Breast epithelium (tissue), 4 donors: ENCODE data around the gene CACNA2D1. TPM values are rescaled to one million over a fixed set of nuclear protein-coding genes. Genes with fewer than 3 reads are reported as not detected.

Experiments
- DNase-seq, 2 donors: peaks; one replicate each; pipeline ENCODE4 v3.0.0-alpha.2; 2019; ENCODE audit warnings: low spot score in 2 of 2
- H3K27ac ChIP-seq, 2 donors: fragments of 200-600 bp; sonication (generic) in 1 of 2; one replicate each; pipeline ENCODE4 v1.5.1; 2016 to 2019; ENCODE audit warnings: mild to moderate bottlenecking in 1 of 2
- H3K27me3 ChIP-seq, 2 donors: fragments of 200-600 bp; sonication (generic) in 1 of 2; one replicate each; pipeline versions ENCODE4 v1.5.1 to v1.6.0; 2017 to 2019; ENCODE audit warnings: control low read depth in 1 of 2, mild to moderate bottlenecking in 1 of 2
- H3K36me3 ChIP-seq: fragments of 200-600 bp; one replicate; pipeline ENCODE4 v1.5.1; 2019
- H3K4me1 ChIP-seq, 2 donors: fragments of 200-600 bp; sonication (generic); one replicate each; pipeline ENCODE4 v1.5.1; 2016 to 2019; ENCODE audit warnings: control low read depth in 1 of 2
- H3K4me3 ChIP-seq, 3 donors: fragments of 200-600 bp; sonication (generic); 1 replicate in 2 of 3; 2 replicates in 1 of 3; pipeline ENCODE4 v1.5.1; 2016 to 2019; ENCODE audit warnings: mild to moderate bottlenecking in 3 of 3, moderate library complexity in 2 of 3
- H3K9me3 ChIP-seq, 2 donors: fragments of 200-600 bp; sonication (generic) in 1 of 2; one replicate each; pipeline ENCODE4 v1.5.1; 2016 to 2019; ENCODE audit warnings: control low read depth in 1 of 2
- CTCF ChIP-seq, 3 donors: fragments of 450-650 bp; IDR thresholded peaks; one replicate each; pipeline ENCODE4 v1.5.1; 2016 to 2017; ENCODE audit warnings: antibody characterized with exemption in 3 of 3, mild to moderate bottlenecking in 3 of 3, moderate library complexity in 3 of 3
- POLR2A ChIP-seq: fragments of 450-650 bp; IDR thresholded peaks from one replicate; pipeline ENCODE4 v1.6.1; 2016; ENCODE audit warnings: antibody characterized with exemption, mild to moderate bottlenecking, moderate library complexity
- POLR2AphosphoS5 ChIP-seq, 3 donors: sonication (generic); formaldehyde crosslinking; IDR thresholded peaks; one replicate each; pipeline ENCODE4 v1.6.1; 2017; ENCODE audit warnings: antibody characterized with exemption in 3 of 3
- intact Hi-C: fragments of 100-400 bp; cut with DNase I; formaldehyde crosslinking; loops from one replicate; pipeline ENCODE4 v1.15.1; 2023; ENCODE audit warnings: low total_unique reads
- total RNA-seq, 3 donors: library from RNA; depleted of rRNA; stranded (reverse); fragments of >200 nt; gene quantifications; one replicate each; pipeline ENCODE4 v1.1.0, GENCODE V29; 2016

Gene CACNA2D1
- total RNA-seq, 3 donors from 2014 or later, result 10.2 to 79.4 (median 16.0) TPM

DNA sequence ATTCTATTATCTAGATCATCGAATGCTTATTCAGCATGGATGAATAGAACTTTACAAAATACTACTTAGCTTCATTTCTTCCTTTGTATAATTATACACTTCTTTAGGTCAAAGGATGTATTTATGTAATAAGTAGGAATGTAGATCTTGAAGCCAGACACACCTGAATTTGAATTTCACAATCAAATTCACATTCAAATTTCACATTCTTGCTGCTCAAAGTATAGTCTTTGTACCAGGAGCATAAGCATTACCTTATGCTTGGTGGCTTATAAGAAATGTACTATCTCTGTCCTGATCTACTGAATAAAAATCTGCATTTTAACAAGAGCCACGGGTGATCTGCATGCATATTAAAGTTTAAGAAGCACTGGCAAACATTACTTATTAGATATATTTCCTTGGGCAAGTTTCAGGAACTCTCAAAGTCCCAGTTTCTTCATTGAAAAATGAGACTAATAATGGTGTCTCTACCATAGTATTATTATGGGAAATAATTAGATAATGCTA lies 112.8 kb downstream of the CACNA2D1 start:
- no peak overlapping the region for H3K4me3 ChIP-seq
- H3K27ac ChIP-seq, result no peak overlapping the region
- no peaks in the 10 kb centered on the region for H3K4me1 ChIP-seq
- H3K9me3 ChIP-seq, result no peaks in the 10 kb centered on the region
- DNase-seq, result no peak
- intact Hi-C loops, result no loop called here
- TF ChIP-seq POLR2A, result no peak
- TF ChIP-seq CTCF (IDR thresholded peaks at IDR 0.05), result no peak
- TF ChIP-seq POLR2AphosphoS5 (IDR thresholded peaks at IDR 0.05), result no peak
- H3K27me3 ChIP-seq, result no peaks in the 10 kb centered on the region
- no peaks in the 10 kb centered on the region for H3K36me3 ChIP-seq

GRCh38 chr7:82327898-82328297 lies 115.7 kb downstream of the CACNA2D1 start:
- intact Hi-C loops, result no loop called here
- H3K9me3 ChIP-seq, result no peaks in the 10 kb centered on the region
- H3K36me3 ChIP-seq, result no peaks in the 10 kb centered on the region
- H3K27me3 ChIP-seq, result no peaks in the 10 kb centered on the region
- no peaks in the 10 kb centered on the region for H3K4me1 ChIP-seq
- no peak for TF ChIP-seq POLR2AphosphoS5 (IDR thresholded peaks at IDR 0.05)
- TF ChIP-seq CTCF (IDR thresholded peaks at IDR 0.05), result no peak
- no peak for TF ChIP-seq POLR2A
- H3K27ac ChIP-seq, result no peak overlapping the region
- no peak overlapping the region for H3K4me3 ChIP-seq
- no peak for DNase-seq

- Histone ChIP-seq H3K36me3 (no peaks in the 10 kb centered on the region), H3K9me3 (no peaks in the 10 kb centered on the region), H3K4me1 (no peaks in the 10 kb centered on the region), H3K4me3 (no peak overlapping the region), H3K27me3 (no peaks in the 10 kb centered on the region), H3K27ac (no peak overlapping the region)
- no peak for DNase-seq
- TF ChIP-seq CTCF (IDR thresholded peaks at IDR 0.05), result no peak
- no peak for TF ChIP-seq POLR2A
- TF ChIP-seq POLR2AphosphoS5 (IDR thresholded peaks at IDR 0.05), result no peak
- intact Hi-C loops, result no loop called here
Observed at GRCh38 chr7:82325416-82325815, 118.2 kb downstream of the CACNA2D1 start.

GRCh38 chr7:82323806-82324205 lies 119.8 kb downstream of the CACNA2D1 start:
- DNase-seq, result no peak
- TF ChIP-seq POLR2A, result no peak
- no peak for TF ChIP-seq CTCF (IDR thresholded peaks at IDR 0.05)
- no peak for TF ChIP-seq POLR2AphosphoS5 (IDR thresholded peaks at IDR 0.05)
- Histone ChIP-seq H3K27ac (no peak overlapping the region), H3K4me1 (no peaks in the 10 kb centered on the region), H3K36me3 (no peaks in the 10 kb centered on the region), H3K27me3 (no peaks in the 10 kb centered on the region), H3K4me3 (no peak overlapping the region), H3K9me3 (no peaks in the 10 kb centered on the region)
- intact Hi-C loops, result no loop called here

- no peaks in the 10 kb centered on the region for H3K4me1 ChIP-seq
- no peak overlapping the region for H3K4me3 ChIP-seq
- TF ChIP-seq POLR2A (no peak), POLR2AphosphoS5 (IDR thresholded peaks at IDR 0.05) (no peak), CTCF (IDR thresholded peaks at IDR 0.05) (no peak)
- H3K27me3 ChIP-seq, result no peaks in the 10 kb centered on the region
- DNase-seq, result no peak
- H3K36me3 ChIP-seq, result no peaks in the 10 kb centered on the region
- intact Hi-C loops, result no loop called here
- no peak overlapping the region for H3K27ac ChIP-seq
- no peaks in the 10 kb centered on the region for H3K9me3 ChIP-seq
Observed at GRCh38 chr7:82319674-82320118, 123.9 kb downstream of the CACNA2D1 start.
